Ishikawa (cell line): ENCODE results near the gene KCNH4.

Source experiments
- CEBPB ChIP-seq: IDR thresholded peaks from 2 replicates; pipeline ENCODE4 v1.6.1; 2012
- RAD21 ChIP-seq: IDR thresholded peaks from 2 replicates; pipeline ENCODE4 v1.6.1; 2012; ENCODE audit warnings: low read depth
- TAF1 ChIP-seq: IDR thresholded peaks from 2 replicates; pipeline ENCODE4 v1.6.1; 2012; ENCODE audit warnings: low read depth, mild to moderate bottlenecking
- USF1 ChIP-seq: IDR thresholded peaks from 2 replicates; pipeline ENCODE4 v1.6.1; 2012
- YY1 ChIP-seq: IDR thresholded peaks from 2 replicates; pipeline ENCODE4 v1.6.1; 2012; ENCODE audit warnings: low read depth
- TF ChIP-seq, protein P1 (sequence below): IDR thresholded peaks from 2 replicates; pipeline ENCODE4 v1.6.1; 2012; ENCODE audit warnings: low read depth, mild to moderate bottlenecking

- TF ChIP-seq, protein P1, sequence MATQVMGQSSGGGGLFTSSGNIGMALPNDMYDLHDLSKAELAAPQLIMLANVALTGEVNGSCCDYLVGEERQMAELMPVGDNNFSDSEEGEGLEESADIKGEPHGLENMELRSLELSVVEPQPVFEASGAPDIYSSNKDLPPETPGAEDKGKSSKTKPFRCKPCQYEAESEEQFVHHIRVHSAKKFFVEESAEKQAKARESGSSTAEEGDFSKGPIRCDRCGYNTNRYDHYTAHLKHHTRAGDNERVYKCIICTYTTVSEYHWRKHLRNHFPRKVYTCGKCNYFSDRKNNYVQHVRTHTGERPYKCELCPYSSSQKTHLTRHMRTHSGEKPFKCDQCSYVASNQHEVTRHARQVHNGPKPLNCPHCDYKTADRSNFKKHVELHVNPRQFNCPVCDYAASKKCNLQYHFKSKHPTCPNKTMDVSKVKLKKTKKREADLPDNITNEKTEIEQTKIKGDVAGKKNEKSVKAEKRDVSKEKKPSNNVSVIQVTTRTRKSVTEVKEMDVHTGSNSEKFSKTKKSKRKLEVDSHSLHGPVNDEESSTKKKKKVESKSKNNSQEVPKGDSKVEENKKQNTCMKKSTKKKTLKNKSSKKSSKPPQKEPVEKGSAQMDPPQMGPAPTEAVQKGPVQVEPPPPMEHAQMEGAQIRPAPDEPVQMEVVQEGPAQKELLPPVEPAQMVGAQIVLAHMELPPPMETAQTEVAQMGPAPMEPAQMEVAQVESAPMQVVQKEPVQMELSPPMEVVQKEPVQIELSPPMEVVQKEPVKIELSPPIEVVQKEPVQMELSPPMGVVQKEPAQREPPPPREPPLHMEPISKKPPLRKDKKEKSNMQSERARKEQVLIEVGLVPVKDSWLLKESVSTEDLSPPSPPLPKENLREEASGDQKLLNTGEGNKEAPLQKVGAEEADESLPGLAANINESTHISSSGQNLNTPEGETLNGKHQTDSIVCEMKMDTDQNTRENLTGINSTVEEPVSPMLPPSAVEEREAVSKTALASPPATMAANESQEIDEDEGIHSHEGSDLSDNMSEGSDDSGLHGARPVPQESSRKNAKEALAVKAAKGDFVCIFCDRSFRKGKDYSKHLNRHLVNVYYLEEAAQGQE = no peak
- no peak for TF ChIP-seq TAF1
- no peak for TF ChIP-seq YY1
- TF ChIP-seq RAD21 = no peak
- TF ChIP-seq USF1 = no peak
- TF ChIP-seq CEBPB = no peak
Measured at GRCh38 chr17:42198897-42199296, 18.0 kb upstream of the KCNH4 start.
